Suprapubic skin (tissue), 4 donors: ENCODE measurements around the gene PTGES2. TPM values are rescaled to one million over a fixed set of nuclear protein-coding genes. Genes with fewer than 3 reads are reported as not detected.

Experiments
- DNase-seq, 2 donors: peaks; one replicate each; pipeline ENCODE4 v3.0.0-alpha.2; 2019; ENCODE audit warnings: low spot score in 2 of 2
- H3K27ac ChIP-seq: fragments of 200-600 bp; sonication (generic); one replicate; pipeline ENCODE4 v1.5.1; 2019
- H3K27me3 ChIP-seq: fragments of 200-600 bp; sonication (generic); one replicate; pipeline ENCODE4 v1.5.1; 2019
- H3K36me3 ChIP-seq: fragments of 200-600 bp; sonication (generic); one replicate; pipeline ENCODE4 v1.5.1; 2019
- H3K4me1 ChIP-seq: fragments of 200-600 bp; sonication (generic); one replicate; pipeline ENCODE4 v1.5.1; 2019
- H3K4me3 ChIP-seq: fragments of 200-600 bp; sonication (generic); one replicate; pipeline ENCODE4 v1.5.1; 2019; ENCODE audit warnings: mild to moderate bottlenecking
- H3K9me3 ChIP-seq: fragments of 200-600 bp; sonication (generic); one replicate; pipeline ENCODE4 v1.5.1; 2019
- EP300 ChIP-seq: sonication (generic); formaldehyde crosslinking; IDR thresholded peaks from one replicate; pipeline ENCODE4 v1.6.1; 2017; ENCODE audit warnings: antibody characterized with exemption
- POLR2A ChIP-seq, 2 donors: fragments of 450-650 bp; IDR thresholded peaks; one replicate each; pipeline ENCODE4 v1.6.1; 2017; ENCODE audit warnings: antibody characterized with exemption in 2 of 2, mild to moderate bottlenecking in 2 of 2, moderate library complexity in 2 of 2
- POLR2AphosphoS5 ChIP-seq, 3 donors: sonication (generic); formaldehyde crosslinking; IDR thresholded peaks; one replicate each; pipeline ENCODE4 v1.6.1; 2017; ENCODE audit warnings: antibody characterized with exemption in 3 of 3
- WGBS: methylation state at CpG from one replicate; pipeline ENCODE4 v1.1.5; 2018; 5-methylcytosine and 5-hydroxymethylcytosine counted together
- total RNA-seq, 4 donors: library from RNA; depleted of rRNA; stranded (reverse); fragments of >200 nt; gene quantifications; one replicate each; pipeline ENCODE4 v1.1.0, GENCODE V29; 2016
- TF ChIP-seq, protein P1 (sequence below), 2 donors: fragments of 200-600 bp in 1 of 2; fragments of 450-650 bp in 1 of 2; sonication (generic) in 1 of 2; IDR thresholded peaks; one replicate each; pipeline ENCODE4 v1.5.1; 2016 to 2019; ENCODE audit warnings: antibody characterized with exemption in 2 of 2, mild to moderate bottlenecking in 1 of 2, moderate library complexity in 1 of 2

Gene PTGES2
- 10 to 100 TPM; 47.4 to 76.0 (median 55.9) TPM for total RNA-seq

DNA sequence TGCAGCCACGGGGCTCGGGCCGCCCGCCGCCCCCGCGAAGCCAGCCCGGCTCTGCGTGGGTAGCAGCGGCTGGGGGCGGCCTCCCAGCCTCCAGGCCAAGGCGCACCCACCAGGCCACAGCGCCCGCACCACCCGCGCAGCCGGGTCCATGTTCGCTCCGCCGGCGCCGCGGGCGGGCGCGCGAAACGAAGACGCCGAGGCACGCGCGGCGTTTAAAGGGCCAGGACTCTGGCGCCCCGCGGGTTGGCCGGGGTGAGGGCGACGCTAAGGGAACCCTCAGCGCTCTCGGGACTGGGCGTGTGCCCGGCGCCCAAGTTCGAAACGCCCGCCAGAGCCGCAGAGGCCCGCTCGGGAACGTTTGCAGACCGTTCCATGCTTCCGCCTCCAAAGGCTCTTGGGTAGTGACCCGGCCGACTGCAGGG is at the start of gene PTGES2:
Gene PTGES2 (minus strand): TSS at position 162 of the 422 bp plus-strand sequence. CDS start 12 bp downstream, at position 150.
- DNase-seq: peak in 1 of 2 donors; percentile 87
- Histone ChIP-seq H3K36me3 (peaks cover 16% of the 10 kb centered on the region), H3K4me1 (peaks cover 37% of the 10 kb centered on the region), H3K27me3 (no peaks in the 10 kb centered on the region), H3K4me3 (peak within 1 kb of the TSS; percentile 98), H3K27ac (peak within 1 kb of the TSS; percentile 99), H3K9me3 (no peaks in the 10 kb centered on the region)
- 0% methylated on average over 8 of the region's 56 CpGs for WGBS
- TF ChIP-seq POLR2AphosphoS5 (IDR thresholded peaks at IDR 0.05) (peak in 1 of 3 donors; percentile 30), EP300 (no peak), POLR2A (IDR thresholded peaks at IDR 0.05) (no peak)
- TF ChIP-seq, protein P1, sequence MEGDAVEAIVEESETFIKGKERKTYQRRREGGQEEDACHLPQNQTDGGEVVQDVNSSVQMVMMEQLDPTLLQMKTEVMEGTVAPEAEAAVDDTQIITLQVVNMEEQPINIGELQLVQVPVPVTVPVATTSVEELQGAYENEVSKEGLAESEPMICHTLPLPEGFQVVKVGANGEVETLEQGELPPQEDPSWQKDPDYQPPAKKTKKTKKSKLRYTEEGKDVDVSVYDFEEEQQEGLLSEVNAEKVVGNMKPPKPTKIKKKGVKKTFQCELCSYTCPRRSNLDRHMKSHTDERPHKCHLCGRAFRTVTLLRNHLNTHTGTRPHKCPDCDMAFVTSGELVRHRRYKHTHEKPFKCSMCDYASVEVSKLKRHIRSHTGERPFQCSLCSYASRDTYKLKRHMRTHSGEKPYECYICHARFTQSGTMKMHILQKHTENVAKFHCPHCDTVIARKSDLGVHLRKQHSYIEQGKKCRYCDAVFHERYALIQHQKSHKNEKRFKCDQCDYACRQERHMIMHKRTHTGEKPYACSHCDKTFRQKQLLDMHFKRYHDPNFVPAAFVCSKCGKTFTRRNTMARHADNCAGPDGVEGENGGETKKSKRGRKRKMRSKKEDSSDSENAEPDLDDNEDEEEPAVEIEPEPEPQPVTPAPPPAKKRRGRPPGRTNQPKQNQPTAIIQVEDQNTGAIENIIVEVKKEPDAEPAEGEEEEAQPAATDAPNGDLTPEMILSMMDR (IDR thresholded peaks at IDR 0.05): no peak

DNA sequence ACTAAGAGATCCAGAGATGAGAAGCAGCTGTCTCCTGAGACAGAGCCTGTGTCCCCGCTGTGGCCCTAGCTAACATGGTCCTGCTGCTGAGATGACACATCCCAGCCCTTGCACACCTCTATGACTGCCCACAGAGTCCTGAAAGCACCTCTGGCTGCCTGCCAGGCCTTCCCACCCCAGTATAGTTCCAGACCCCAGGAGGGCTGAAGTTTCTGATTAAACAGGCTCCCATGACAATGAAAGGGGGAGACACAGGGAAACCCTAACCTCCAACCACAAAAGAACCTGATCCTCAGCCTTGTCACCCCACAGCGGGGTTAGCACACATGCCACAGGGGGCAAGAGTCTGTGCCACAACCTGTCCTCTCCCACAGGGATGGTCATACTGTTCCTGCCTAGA is 48.2 kb upstream of the PTGES2 start:
- H3K4me1 ChIP-seq: peaks cover 18% of the 10 kb centered on the region
- H3K4me3 ChIP-seq: no peak overlapping the region
- TF ChIP-seq POLR2A (IDR thresholded peaks at IDR 0.05) (no peak), EP300 (no peak), POLR2AphosphoS5 (IDR thresholded peaks at IDR 0.05) (no peak)
- TF ChIP-seq, protein P1 (IDR thresholded peaks at IDR 0.05): no peak
- peaks cover 75% of the 10 kb centered on the region for H3K36me3 ChIP-seq
- H3K27me3 ChIP-seq: no peaks in the 10 kb centered on the region
- no peak overlapping the region for H3K27ac ChIP-seq
- 76% methylated on average over 2 of the region's 2 CpGs for WGBS
- DNase-seq: no peak
- no peaks in the 10 kb centered on the region for H3K9me3 ChIP-seq

DNA sequence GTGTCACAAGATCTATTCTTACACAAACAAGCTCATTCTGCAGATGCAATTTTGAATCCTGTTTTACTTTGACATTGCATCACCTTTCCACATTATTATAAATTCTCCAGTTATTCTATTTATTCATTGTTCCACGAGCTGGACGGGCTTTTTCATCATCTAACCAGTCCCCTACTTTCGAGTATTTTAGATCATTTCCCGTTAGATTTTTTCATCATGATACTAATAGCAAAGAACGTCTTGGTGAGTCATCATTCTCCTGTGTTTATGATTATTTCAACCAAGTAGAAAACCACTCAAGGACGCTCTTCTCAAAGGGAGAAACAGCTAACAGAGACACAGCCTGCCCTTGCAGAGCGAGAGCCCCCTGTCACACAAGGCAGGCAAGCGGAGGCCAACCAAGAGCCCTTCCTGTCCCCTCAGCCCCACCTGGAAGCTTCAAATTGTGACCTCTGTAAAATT is 47.6 kb upstream of the PTGES2 start:
- Histone ChIP-seq H3K4me1 (peaks cover 18% of the 10 kb centered on the region), H3K36me3 (peaks cover 74% of the 10 kb centered on the region), H3K9me3 (no peaks in the 10 kb centered on the region), H3K4me3 (no peak overlapping the region), H3K27me3 (no peaks in the 10 kb centered on the region), H3K27ac (no peak overlapping the region)
- no peak for TF ChIP-seq POLR2AphosphoS5 (IDR thresholded peaks at IDR 0.05)
- TF ChIP-seq EP300: no peak
- TF ChIP-seq, protein P1 (IDR thresholded peaks at IDR 0.05): no peak
- WGBS: 82% methylated on average over 7 of the region's 8 CpGs
- DNase-seq: no peak

DNA sequence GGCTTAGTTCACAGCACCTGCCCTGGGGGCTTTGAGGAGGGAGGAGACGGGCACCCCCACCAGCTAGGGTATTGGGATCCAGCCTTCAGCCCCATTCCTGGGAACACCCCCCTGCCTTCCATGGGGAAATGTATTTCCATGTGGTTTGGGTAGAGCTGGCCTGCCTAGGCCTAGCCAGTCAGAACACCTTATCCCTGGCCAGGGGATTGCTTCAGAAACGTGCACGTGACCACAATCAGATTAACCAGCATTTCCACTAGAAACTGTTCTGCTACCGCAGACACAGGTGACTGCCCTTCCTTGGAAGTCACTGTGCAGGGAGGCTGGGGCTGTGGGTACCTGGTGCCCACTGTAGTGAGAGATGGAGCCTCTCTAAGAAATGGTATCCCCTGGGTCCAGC is 46.5 kb upstream of the PTGES2 start:
- Histone ChIP-seq H3K9me3 (no peaks in the 10 kb centered on the region), H3K27me3 (no peaks in the 10 kb centered on the region), H3K27ac (no peak overlapping the region), H3K4me3 (no peak overlapping the region), H3K36me3 (peaks cover 74% of the 10 kb centered on the region), H3K4me1 (peaks cover 18% of the 10 kb centered on the region)
- TF ChIP-seq POLR2AphosphoS5 (IDR thresholded peaks at IDR 0.05) (no peak), POLR2A (IDR thresholded peaks at IDR 0.05) (no peak), EP300 (no peak)
- TF ChIP-seq, protein P1 (IDR thresholded peaks at IDR 0.05): no peak
- 90% methylated on average over 4 of the region's 4 CpGs for WGBS
- DNase-seq: no peak

DNA sequence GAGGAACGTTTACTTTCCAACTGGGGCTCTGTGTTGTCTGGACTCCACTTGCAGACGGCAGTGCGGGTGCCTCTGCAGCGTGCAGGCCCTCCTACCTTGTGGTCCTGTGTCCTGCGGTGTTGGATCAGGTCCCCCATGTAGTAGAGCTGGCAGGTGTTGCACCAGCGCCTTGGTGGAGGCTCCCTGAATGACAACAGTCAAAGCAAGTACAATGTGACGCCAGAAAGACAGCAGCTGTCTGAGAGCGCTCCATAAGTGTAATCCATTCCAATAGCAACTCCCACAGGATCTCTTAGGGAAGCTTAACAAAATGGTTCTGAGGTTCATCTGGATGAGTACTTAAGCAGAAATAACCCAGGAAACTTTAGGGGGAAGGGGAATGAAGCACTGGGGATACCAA is 42.4 kb upstream of the PTGES2 start:
- H3K27ac ChIP-seq: no peak overlapping the region
- H3K4me1 ChIP-seq: no peaks in the 10 kb centered on the region
- no peak overlapping the region for H3K4me3 ChIP-seq
- H3K27me3 ChIP-seq: no peaks in the 10 kb centered on the region
- no peak for DNase-seq
- WGBS: 77% methylated on average over 8 of the region's 8 CpGs
- H3K9me3 ChIP-seq: no peaks in the 10 kb centered on the region
- H3K36me3 ChIP-seq: peaks cover 69% of the 10 kb centered on the region
- TF ChIP-seq EP300: no peak
- no peak for TF ChIP-seq POLR2AphosphoS5 (IDR thresholded peaks at IDR 0.05)
- TF ChIP-seq, protein P1 (IDR thresholded peaks at IDR 0.05): no peak
- no peak for TF ChIP-seq POLR2A (IDR thresholded peaks at IDR 0.05)
